ENCODE data around the gene KIF3B. TPM values are rescaled to one million over a fixed set of nuclear protein-coding genes. Genes with fewer than 3 reads are reported as not detected.

KIF3B gene
- total RNA-seq, 4 donors from 2014 or later, result 26.6 to 46.5 (median 37.5) TPM

- H3K4me1 ChIP-seq, result peaks cover 2 to 45% (median 30%) of the 10 kb centered on the region in 4 donors
- WGBS, 2 donors (ENCODE audit: low coverage in 1 of 2), result 90 to 95% methylated on average over 6 to 13 of the region's 13 CpGs
- in situ Hi-C loops (cut with MboI; ENCODE audit: low pct_ligation_motif_present in 1 of 4, low pct_unique_long_range_greater_than_20kb in 1 of 4, low sequenced_read_pairs in 3 of 4), result no loop called here
- intact Hi-C loops (cut with DNase I; ENCODE audit: low total_unique reads), result no loop called here
- H3K4me3 ChIP-seq, result no peak overlapping the region
- H3K27ac ChIP-seq, result no peak overlapping the region
- TF ChIP-seq CTCF (IDR thresholded peaks at IDR 0.05), result no peak
- no peak for TF ChIP-seq EP300 (IDR thresholded peaks at IDR 0.05; ENCODE audit: low read depth)
- DNase-seq, result no peak
- H3K9me3 ChIP-seq, result no peaks in the 10 kb centered on the region
- peaks cover 0 to 28% (median 8%) of the 10 kb centered on the region in 4 donors for H3K36me3 ChIP-seq
- no peaks in the 10 kb centered on the region for H3K27me3 ChIP-seq
These were observed 46.7 kb upstream of the KIF3B start for GRCh38 chr20:32230707-32231106.

- no peaks in the 10 kb centered on the region for H3K9me3 ChIP-seq
These were observed 46.2 kb upstream of the KIF3B start for GRCh38 chr20:32231245-32231644.

GRCh38 chr20:32231847-32232246 is 45.6 kb upstream of the KIF3B start:
- TF ChIP-seq POLR2A (IDR thresholded peaks at IDR 0.05) (no peak), CTCF (IDR thresholded peaks at IDR 0.05) (no peak), EP300 (IDR thresholded peaks at IDR 0.05; ENCODE audit: low read depth) (no peak), POLR2AphosphoS5 (IDR thresholded peaks at IDR 0.05) (no peak)
- no peak for DNase-seq
- Histone ChIP-seq H3K27me3 (no peaks in the 10 kb centered on the region), H3K4me3 (no peak overlapping the region), H3K27ac (no peak overlapping the region), H3K4me1 (peaks cover 13 to 46% (median 31%) of the 10 kb centered on the region in 4 donors), H3K9me3 (no peaks in the 10 kb centered on the region), H3K36me3 (peaks cover 0 to 28% (median 8%) of the 10 kb centered on the region in 4 donors)
- WGBS, 2 donors (ENCODE audit: low coverage in 1 of 2), result 70 to 73% methylated on average over 4 of the region's 4 CpGs
- in situ Hi-C loops (cut with MboI; ENCODE audit: low pct_ligation_motif_present in 1 of 4, low pct_unique_long_range_greater_than_20kb in 1 of 4, low sequenced_read_pairs in 3 of 4), result no loop called here
- intact Hi-C loops (cut with DNase I; ENCODE audit: low total_unique reads), result no loop called here

More at GRCh38 chr20:32231245-32231644, 46.2 kb upstream of the KIF3B start:
- no peak for TF ChIP-seq CTCF (IDR thresholded peaks at IDR 0.05)
- no peak for TF ChIP-seq EP300 (IDR thresholded peaks at IDR 0.05; ENCODE audit: low read depth)
- no peak for TF ChIP-seq POLR2AphosphoS5 (IDR thresholded peaks at IDR 0.05)
- TF ChIP-seq POLR2A (IDR thresholded peaks at IDR 0.05), result no peak
- no peak overlapping the region for H3K27ac ChIP-seq
- intact Hi-C loops (cut with DNase I; ENCODE audit: low total_unique reads) (no loop called here), in situ Hi-C loops (cut with MboI; ENCODE audit: low pct_ligation_motif_present in 1 of 4, low pct_unique_long_range_greater_than_20kb in 1 of 4, low sequenced_read_pairs in 3 of 4) (no loop called here)
- H3K27me3 ChIP-seq, result no peaks in the 10 kb centered on the region
- peaks cover 7 to 45% (median 31%) of the 10 kb centered on the region in 4 donors for H3K4me1 ChIP-seq
- DNase-seq, result no peak
- peaks cover 0 to 28% (median 8%) of the 10 kb centered on the region in 4 donors for H3K36me3 ChIP-seq
- H3K4me3 ChIP-seq, result no peak overlapping the region
- 98% methylated on average over 4 of the region's 4 CpGs; no CpG with 5 or more reads in 1 of the 2 donors for WGBS, 2 donors (ENCODE audit: low coverage in 1 of 2)

GRCh38 chr20:32232326-32232886 is 45.0 kb upstream of the KIF3B start:
- intact Hi-C loops (cut with DNase I; ENCODE audit: low total_unique reads), result no loop called here
- TF ChIP-seq POLR2A (IDR thresholded peaks at IDR 0.05) (no peak), EP300 (IDR thresholded peaks at IDR 0.05; ENCODE audit: low read depth) (no peak), POLR2AphosphoS5 (IDR thresholded peaks at IDR 0.05) (no peak), CTCF (IDR thresholded peaks at IDR 0.05) (no peak)
- H3K4me1 ChIP-seq, result peaks cover 13 to 45% (median 27%) of the 10 kb centered on the region in 4 donors
- H3K27me3 ChIP-seq, result no peaks in the 10 kb centered on the region
- in situ Hi-C loops (cut with MboI; ENCODE audit: low pct_ligation_motif_present in 1 of 4, low pct_unique_long_range_greater_than_20kb in 1 of 4, low sequenced_read_pairs in 3 of 4), result no loop called here
- H3K27ac ChIP-seq, result no peak overlapping the region
- H3K4me3 ChIP-seq, result no peak overlapping the region
- H3K36me3 ChIP-seq, result peaks cover 0 to 28% (median 8%) of the 10 kb centered on the region in 4 donors
- DNase-seq, result no peak
- H3K9me3 ChIP-seq, result no peaks in the 10 kb centered on the region
